Gastrocnemius medialis (tissue), 4 donors: Measurements from ENCODE around the gene LGALS3BP.

Experiments used
- POLR2A ChIP-seq, 2 donors: fragments of 450-650 bp; IDR thresholded peaks; one replicate each; pipeline ENCODE4 v1.6.1; 2017; ENCODE audit warnings: antibody characterized with exemption in 2 of 2, mild to moderate bottlenecking in 2 of 2, moderate library complexity in 2 of 2
- TF ChIP-seq, protein P1 (sequence below), 5 experiments: fragments of 450-650 bp in 3 of 5; fragments of 200-600 bp in 2 of 5; sonication (generic) in 2 of 5; IDR thresholded peaks in 4 of 5; conservative IDR thresholded peaks in 1 of 5; 1 replicate in 4 of 5; 2 replicates in 1 of 5; pipeline ENCODE4 v1.5.1; 2016 to 2019; ENCODE audit warnings: antibody characterized with exemption in 5 of 5, mild to moderate bottlenecking in 3 of 5, moderate library complexity in 3 of 5

DNA sequence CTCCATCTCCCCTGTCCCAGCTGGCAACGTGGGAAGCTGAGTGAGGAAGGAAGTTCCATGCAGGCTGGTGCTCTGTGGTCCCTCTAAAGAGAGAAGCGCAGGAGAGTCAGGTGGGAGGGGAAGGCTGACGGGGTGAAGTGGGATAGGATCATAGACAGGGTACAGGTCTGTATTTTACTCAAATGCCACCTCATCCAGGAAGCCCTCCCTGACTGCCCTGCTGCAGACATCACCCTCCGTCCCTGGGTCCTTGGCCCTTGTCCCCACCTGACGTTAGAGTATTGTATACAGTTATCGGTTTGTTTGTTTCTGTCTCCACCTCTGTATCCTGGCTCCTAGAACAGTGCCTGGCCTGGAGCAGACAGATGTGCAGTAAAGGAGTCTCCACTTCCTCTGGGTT is 18.2 kb upstream of the LGALS3BP start:
- TF ChIP-seq, protein P1, sequence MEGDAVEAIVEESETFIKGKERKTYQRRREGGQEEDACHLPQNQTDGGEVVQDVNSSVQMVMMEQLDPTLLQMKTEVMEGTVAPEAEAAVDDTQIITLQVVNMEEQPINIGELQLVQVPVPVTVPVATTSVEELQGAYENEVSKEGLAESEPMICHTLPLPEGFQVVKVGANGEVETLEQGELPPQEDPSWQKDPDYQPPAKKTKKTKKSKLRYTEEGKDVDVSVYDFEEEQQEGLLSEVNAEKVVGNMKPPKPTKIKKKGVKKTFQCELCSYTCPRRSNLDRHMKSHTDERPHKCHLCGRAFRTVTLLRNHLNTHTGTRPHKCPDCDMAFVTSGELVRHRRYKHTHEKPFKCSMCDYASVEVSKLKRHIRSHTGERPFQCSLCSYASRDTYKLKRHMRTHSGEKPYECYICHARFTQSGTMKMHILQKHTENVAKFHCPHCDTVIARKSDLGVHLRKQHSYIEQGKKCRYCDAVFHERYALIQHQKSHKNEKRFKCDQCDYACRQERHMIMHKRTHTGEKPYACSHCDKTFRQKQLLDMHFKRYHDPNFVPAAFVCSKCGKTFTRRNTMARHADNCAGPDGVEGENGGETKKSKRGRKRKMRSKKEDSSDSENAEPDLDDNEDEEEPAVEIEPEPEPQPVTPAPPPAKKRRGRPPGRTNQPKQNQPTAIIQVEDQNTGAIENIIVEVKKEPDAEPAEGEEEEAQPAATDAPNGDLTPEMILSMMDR (IDR thresholded peaks at IDR 0.05 in 4 of 5, conservative IDR thresholded peaks at IDR 0.05 in 1 of 5): no peak
- TF ChIP-seq POLR2A (IDR thresholded peaks at IDR 0.05): no peak
